ENCODE measurements around the gene TMEM156.

DNA sequence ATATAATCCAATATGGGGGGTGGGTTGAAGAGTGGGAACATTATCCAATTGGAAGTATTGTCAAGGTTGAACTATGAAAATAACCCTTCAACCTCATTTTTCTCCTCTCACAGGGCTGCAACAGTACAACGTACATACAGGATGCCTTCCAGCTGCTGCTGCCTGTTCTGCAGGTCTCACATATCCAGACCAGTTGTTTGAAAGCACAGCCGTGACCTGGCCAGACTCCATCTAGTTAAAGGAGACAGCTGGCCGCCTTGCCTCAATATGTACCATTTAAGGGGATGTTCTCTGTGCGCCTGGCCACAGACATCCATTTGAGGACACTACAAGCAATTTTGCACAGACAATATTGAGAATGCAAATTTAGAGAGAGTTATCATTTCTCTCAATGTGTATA lies 88.9 kb downstream of the TMEM156 start:
- TF ChIP-seq, protein P1, sequence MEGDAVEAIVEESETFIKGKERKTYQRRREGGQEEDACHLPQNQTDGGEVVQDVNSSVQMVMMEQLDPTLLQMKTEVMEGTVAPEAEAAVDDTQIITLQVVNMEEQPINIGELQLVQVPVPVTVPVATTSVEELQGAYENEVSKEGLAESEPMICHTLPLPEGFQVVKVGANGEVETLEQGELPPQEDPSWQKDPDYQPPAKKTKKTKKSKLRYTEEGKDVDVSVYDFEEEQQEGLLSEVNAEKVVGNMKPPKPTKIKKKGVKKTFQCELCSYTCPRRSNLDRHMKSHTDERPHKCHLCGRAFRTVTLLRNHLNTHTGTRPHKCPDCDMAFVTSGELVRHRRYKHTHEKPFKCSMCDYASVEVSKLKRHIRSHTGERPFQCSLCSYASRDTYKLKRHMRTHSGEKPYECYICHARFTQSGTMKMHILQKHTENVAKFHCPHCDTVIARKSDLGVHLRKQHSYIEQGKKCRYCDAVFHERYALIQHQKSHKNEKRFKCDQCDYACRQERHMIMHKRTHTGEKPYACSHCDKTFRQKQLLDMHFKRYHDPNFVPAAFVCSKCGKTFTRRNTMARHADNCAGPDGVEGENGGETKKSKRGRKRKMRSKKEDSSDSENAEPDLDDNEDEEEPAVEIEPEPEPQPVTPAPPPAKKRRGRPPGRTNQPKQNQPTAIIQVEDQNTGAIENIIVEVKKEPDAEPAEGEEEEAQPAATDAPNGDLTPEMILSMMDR (IDR thresholded peaks at IDR 0.05) = no peak
- TF ChIP-seq POLR2A (IDR thresholded peaks at IDR 0.05) = no peak

Data from right lobe of liver (tissue), 4 donors.